ENCODE measurements around the gene SNX19.

Gene SNX19

DNA sequence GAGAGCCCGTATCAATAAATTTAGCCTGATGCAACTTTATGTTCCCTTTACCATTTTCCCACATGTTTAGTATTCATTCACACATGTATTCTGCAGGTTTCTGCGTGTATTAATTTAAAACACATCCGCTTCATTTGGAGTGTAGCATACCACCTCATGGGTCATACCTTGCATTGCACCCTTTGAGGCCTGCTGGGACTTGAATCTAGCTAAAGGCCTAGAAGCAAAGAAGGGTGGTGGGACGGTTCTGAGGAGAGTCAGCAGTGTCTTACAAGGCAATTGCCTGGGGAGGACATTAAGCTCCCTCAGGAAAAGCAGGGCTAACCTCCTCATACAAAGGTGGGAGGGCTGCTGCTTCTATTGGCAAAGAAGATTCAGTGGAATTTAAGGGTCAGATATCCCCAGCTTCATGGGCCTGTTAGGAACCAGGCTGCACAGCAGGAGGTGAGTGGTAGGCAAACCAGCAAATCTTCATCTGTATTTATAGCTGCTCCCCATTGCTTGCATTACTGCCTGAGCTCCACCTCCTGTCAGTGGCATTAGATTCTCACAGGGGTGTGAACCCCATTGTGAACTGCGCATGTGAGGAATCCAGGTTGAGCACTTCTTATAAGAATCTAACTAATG, 15.9 kb upstream of the SNX19 start:
- TF ChIP-seq SIN3A (IDR thresholded peaks at IDR 0.05; ENCODE audit: borderline replicate concordance, insufficient read depth, low read length) (no peak), FOXP2 (optimal IDR thresholded peaks at IDR 0.05; ENCODE audit: borderline replicate concordance, extremely low read depth, extremely low read length, insufficient read depth) (no peak), TAF1 (IDR thresholded peaks at IDR 0.05; ENCODE audit: borderline replicate concordance, insufficient read depth, low read length) (no peak), POLR2AphosphoS5 (IDR thresholded peaks at IDR 0.05; ENCODE audit: low read depth, low read length) (no peak)
- TF ChIP-seq, protein P1, sequence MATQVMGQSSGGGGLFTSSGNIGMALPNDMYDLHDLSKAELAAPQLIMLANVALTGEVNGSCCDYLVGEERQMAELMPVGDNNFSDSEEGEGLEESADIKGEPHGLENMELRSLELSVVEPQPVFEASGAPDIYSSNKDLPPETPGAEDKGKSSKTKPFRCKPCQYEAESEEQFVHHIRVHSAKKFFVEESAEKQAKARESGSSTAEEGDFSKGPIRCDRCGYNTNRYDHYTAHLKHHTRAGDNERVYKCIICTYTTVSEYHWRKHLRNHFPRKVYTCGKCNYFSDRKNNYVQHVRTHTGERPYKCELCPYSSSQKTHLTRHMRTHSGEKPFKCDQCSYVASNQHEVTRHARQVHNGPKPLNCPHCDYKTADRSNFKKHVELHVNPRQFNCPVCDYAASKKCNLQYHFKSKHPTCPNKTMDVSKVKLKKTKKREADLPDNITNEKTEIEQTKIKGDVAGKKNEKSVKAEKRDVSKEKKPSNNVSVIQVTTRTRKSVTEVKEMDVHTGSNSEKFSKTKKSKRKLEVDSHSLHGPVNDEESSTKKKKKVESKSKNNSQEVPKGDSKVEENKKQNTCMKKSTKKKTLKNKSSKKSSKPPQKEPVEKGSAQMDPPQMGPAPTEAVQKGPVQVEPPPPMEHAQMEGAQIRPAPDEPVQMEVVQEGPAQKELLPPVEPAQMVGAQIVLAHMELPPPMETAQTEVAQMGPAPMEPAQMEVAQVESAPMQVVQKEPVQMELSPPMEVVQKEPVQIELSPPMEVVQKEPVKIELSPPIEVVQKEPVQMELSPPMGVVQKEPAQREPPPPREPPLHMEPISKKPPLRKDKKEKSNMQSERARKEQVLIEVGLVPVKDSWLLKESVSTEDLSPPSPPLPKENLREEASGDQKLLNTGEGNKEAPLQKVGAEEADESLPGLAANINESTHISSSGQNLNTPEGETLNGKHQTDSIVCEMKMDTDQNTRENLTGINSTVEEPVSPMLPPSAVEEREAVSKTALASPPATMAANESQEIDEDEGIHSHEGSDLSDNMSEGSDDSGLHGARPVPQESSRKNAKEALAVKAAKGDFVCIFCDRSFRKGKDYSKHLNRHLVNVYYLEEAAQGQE (IDR thresholded peaks at IDR 0.05; ENCODE audit: insufficient read depth in 1 of 2, low read depth in 2 of 2, low read length in 2 of 2), result no peak

GRCh38 chr11:130924750-130925149, 8.5 kb upstream of the SNX19 start:
- TF ChIP-seq FOXP2 (optimal IDR thresholded peaks at IDR 0.05; ENCODE audit: borderline replicate concordance, extremely low read depth, extremely low read length, insufficient read depth) (no peak), TAF1 (IDR thresholded peaks at IDR 0.05; ENCODE audit: borderline replicate concordance, insufficient read depth, low read length) (no peak), POLR2AphosphoS5 (IDR thresholded peaks at IDR 0.05; ENCODE audit: low read depth, low read length) (no peak)
- TF ChIP-seq, protein P1 (IDR thresholded peaks at IDR 0.05; ENCODE audit: insufficient read depth in 1 of 2, low read depth in 2 of 2, low read length in 2 of 2), result no peak

- no peak for TF ChIP-seq SIN3A (IDR thresholded peaks at IDR 0.05; ENCODE audit: borderline replicate concordance, insufficient read depth, low read length)
- no peak for TF ChIP-seq FOXP2 (optimal IDR thresholded peaks at IDR 0.05; ENCODE audit: borderline replicate concordance, extremely low read depth, extremely low read length, insufficient read depth)
- no peak for TF ChIP-seq POLR2AphosphoS5 (IDR thresholded peaks at IDR 0.05; ENCODE audit: low read depth, low read length)
- no peak for TF ChIP-seq TAF1 (IDR thresholded peaks at IDR 0.05; ENCODE audit: borderline replicate concordance, insufficient read depth, low read length)
- TF ChIP-seq, protein P1 (IDR thresholded peaks at IDR 0.05; ENCODE audit: insufficient read depth in 1 of 2, low read depth in 2 of 2, low read length in 2 of 2), result no peak
Observed at GRCh38 chr11:130918081-130918480, 1.8 kb upstream of the SNX19 start.

DNA sequence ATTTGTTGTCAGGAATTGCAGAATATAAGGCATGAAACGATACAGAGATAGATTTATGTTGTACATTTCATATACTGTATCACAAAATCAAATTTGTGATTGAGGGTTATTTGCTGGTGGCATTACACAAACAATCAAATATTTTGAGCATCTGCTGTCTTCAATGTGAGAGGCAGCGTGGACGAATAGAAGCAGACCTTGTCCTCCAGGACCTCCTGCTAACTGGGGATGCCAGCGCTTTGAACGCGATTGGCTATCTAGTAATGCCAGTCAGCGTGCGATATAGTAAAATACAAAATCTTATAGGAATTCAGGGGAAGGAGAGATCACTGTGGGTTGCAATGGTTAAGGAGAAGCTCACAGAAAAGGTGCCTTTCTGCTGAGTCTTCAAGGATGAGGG, 631 bp upstream of the SNX19 start:
- no peak for TF ChIP-seq SIN3A (IDR thresholded peaks at IDR 0.05; ENCODE audit: borderline replicate concordance, insufficient read depth, low read length)

GRCh38 chr11:130915603-130916237, 559 bp downstream of the SNX19 start:
- TF ChIP-seq, protein P1 (IDR thresholded peaks at IDR 0.05; ENCODE audit: insufficient read depth in 1 of 2, low read depth in 2 of 2, low read length in 2 of 2), result no peak
- TF ChIP-seq SIN3A (IDR thresholded peaks at IDR 0.05; ENCODE audit: borderline replicate concordance, insufficient read depth, low read length) (no peak), TAF1 (IDR thresholded peaks at IDR 0.05; ENCODE audit: borderline replicate concordance, insufficient read depth, low read length) (no peak), POLR2AphosphoS5 (IDR thresholded peaks at IDR 0.05; ENCODE audit: low read depth, low read length) (no peak), FOXP2 (optimal IDR thresholded peaks at IDR 0.05; ENCODE audit: borderline replicate concordance, extremely low read depth, extremely low read length, insufficient read depth) (no peak)

Measured in PFSK-1 (cell line).